ENCODE measurements around the gene CDC42BPB. TPM values are rescaled to one million over a fixed set of nuclear protein-coding genes. Genes with fewer than 3 reads are reported as not detected.

CDC42BPB gene
- total and polyA plus RNA-seq, 12 donors, result 41.1 to 108 (median 77.4) TPM

DNA sequence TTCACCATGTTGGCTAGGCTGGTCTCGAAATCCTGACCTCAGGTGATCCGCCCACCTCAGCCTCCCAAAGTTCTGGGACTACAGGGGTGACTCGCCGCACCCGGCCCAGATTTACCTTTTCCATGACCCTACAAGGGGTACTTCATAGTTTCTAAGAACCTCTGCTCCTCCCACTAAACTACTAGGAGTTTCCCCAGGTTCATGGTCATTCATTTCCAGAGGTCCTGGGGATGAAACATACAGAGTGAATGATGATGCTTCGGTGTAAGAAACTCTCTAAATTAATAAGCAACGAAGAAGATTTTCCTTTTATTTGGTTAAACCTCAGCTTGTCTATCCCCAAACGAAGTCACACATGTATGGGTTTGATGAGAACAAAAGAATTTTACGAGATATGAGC lies 77.9 kb downstream of the CDC42BPB start:
- no peaks in the 10 kb centered on the region for H3K27me3 ChIP-seq
- no peak overlapping the region for H3K27ac ChIP-seq
- H3K4me1 ChIP-seq (replicated peaks in 1 of 2), result no peaks in the 10 kb centered on the region
- H3K9me3 ChIP-seq (replicated peaks in 1 of 3), result no peaks in the 10 kb centered on the region
- intact Hi-C loops (cut with DNase I), result no loop called here
- no peak for TF ChIP-seq CTCF (IDR thresholded peaks at IDR 0.05)
- TF ChIP-seq POLR2A (IDR thresholded peaks at IDR 0.05), result no peak
- no peak for DNase-seq
- no peak overlapping the region for H3K4me3 ChIP-seq
- H3K36me3 ChIP-seq (replicated peaks in 1 of 2), result peaks cover 0 to 87% of the 10 kb centered on the region in 2 donors
- 93 to 95% (median 94%) methylated on average over 9 of the region's 9 CpGs for WGBS, 4 donors

DNA sequence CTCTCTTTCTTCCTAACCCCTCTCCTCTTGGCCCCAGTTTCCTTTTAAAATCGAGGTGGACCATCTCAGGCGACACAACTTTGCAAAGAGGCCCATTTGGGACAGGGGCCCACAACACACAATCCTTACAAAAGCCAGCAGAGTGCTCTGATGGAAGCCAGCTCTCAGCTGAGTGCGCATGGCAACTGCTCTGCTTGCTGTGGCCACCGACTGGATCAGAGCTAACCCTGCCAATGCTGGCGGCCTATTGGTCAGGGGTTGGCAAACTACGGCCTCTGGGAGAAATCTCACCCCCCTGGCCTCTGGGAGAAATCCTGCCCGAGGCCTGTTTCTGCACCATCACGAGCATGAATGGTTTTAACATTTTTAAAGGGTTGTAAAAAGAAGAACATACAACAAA lies 79.9 kb downstream of the CDC42BPB start:
- Histone ChIP-seq H3K27me3 (no peaks in the 10 kb centered on the region), H3K4me1 (replicated peaks in 1 of 2) (no peaks in the 10 kb centered on the region), H3K27ac (no peak overlapping the region), H3K4me3 (no peak overlapping the region), H3K36me3 (replicated peaks in 1 of 2) (peaks cover 0 to 89% of the 10 kb centered on the region in 2 donors), H3K9me3 (replicated peaks in 1 of 3) (no peaks in the 10 kb centered on the region)
- no peak for DNase-seq
- no peak for TF ChIP-seq CTCF (IDR thresholded peaks at IDR 0.05)
- TF ChIP-seq POLR2A (IDR thresholded peaks at IDR 0.05), result no peak
- intact Hi-C loops (cut with DNase I), result no loop called here
- 88 to 93% (median 91%) methylated on average over 8 of the region's 8 CpGs for WGBS, 4 donors

- Histone ChIP-seq H3K36me3 (replicated peaks in 1 of 2) (peaks cover 0 to 89% of the 10 kb centered on the region in 2 donors), H3K4me3 (no peak overlapping the region), H3K27me3 (no peaks in the 10 kb centered on the region), H3K4me1 (replicated peaks in 1 of 2) (no peaks in the 10 kb centered on the region), H3K9me3 (replicated peaks in 1 of 3) (no peaks in the 10 kb centered on the region), H3K27ac (no peak overlapping the region)
- 92 to 93% (median 92%) methylated on average over 17 of the region's 17 CpGs for WGBS, 4 donors
- intact Hi-C loops (cut with DNase I), result no loop called here
- no peak for DNase-seq
- TF ChIP-seq CTCF (IDR thresholded peaks at IDR 0.05) (no peak), POLR2A (IDR thresholded peaks at IDR 0.05) (no peak)
Observed at GRCh38 chr14:102975662-102976061, 81.7 kb downstream of the CDC42BPB start.

- Histone ChIP-seq H3K4me3 (no peak overlapping the region), H3K36me3 (replicated peaks in 1 of 2) (peaks cover 0 to 88% of the 10 kb centered on the region in 2 donors), H3K4me1 (replicated peaks in 1 of 2) (no peaks in the 10 kb centered on the region), H3K27me3 (no peaks in the 10 kb centered on the region), H3K27ac (no peak overlapping the region), H3K9me3 (replicated peaks in 1 of 3) (no peaks in the 10 kb centered on the region)
- no peak for TF ChIP-seq POLR2A (IDR thresholded peaks at IDR 0.05)
- no peak for TF ChIP-seq CTCF (IDR thresholded peaks at IDR 0.05)
- 73 to 86% (median 85%) methylated on average over 11 to 22 of the region's 22 CpGs for WGBS, 4 donors
- DNase-seq, result no peak
- intact Hi-C loops (cut with DNase I), result no loop called here
Observed at GRCh38 chr14:102973706-102974285, 83.6 kb downstream of the CDC42BPB start.
